ENCODE data around the gene CD2.

The CD2 gene

GRCh38 chr1:116794371-116794770 is 40.1 kb downstream of the CD2 start:
- no peak for DNase-seq (ENCODE audit: low read depth)

GRCh38 chr1:116794804-116795481 is 40.7 kb downstream of the CD2 start:
- DNase-seq (ENCODE audit: low read depth), result no peak
- H3K4me3 ChIP-seq (ENCODE audit: low read depth, low read length), result no peak overlapping the region
- no peak for TF ChIP-seq CTCF (conservative IDR thresholded peaks at IDR 0.05; ENCODE audit: low read depth, low read length)

More at GRCh38 chr1:116794371-116794770, 40.1 kb downstream of the CD2 start:
- TF ChIP-seq CTCF (conservative IDR thresholded peaks at IDR 0.05; ENCODE audit: low read depth, low read length), result no peak
- no peak overlapping the region for H3K4me3 ChIP-seq (ENCODE audit: low read depth, low read length)

DNA sequence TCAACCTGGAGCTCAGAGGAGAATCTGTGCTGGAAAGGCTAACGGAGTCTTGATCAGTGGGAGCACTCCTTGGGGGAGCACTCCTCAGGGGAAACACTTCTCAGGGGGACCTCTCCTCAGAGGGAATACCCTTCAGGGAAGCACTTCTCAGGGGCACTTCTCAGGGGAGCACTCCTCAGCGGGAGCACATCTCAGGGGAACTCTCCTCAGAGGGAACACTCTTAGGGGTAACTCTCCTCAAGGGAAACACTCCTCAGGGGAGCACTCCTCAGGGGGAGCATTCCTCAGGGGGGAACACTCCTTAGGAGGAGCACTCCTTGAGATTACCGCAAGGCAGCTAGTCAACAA is 41.2 kb downstream of the CD2 start:
- H3K4me3 ChIP-seq (ENCODE audit: low read depth, low read length), result no peak overlapping the region
- no peak for TF ChIP-seq CTCF (conservative IDR thresholded peaks at IDR 0.05; ENCODE audit: low read depth, low read length)
- DNase-seq (ENCODE audit: low read depth), result no peak

- TF ChIP-seq CTCF (conservative IDR thresholded peaks at IDR 0.05; ENCODE audit: low read depth, low read length), result no peak
- no peak overlapping the region for H3K4me3 ChIP-seq (ENCODE audit: low read depth, low read length)
- no peak for DNase-seq (ENCODE audit: low read depth)
Measured at GRCh38 chr1:116804736-116805135, 50.5 kb downstream of the CD2 start.

DNA sequence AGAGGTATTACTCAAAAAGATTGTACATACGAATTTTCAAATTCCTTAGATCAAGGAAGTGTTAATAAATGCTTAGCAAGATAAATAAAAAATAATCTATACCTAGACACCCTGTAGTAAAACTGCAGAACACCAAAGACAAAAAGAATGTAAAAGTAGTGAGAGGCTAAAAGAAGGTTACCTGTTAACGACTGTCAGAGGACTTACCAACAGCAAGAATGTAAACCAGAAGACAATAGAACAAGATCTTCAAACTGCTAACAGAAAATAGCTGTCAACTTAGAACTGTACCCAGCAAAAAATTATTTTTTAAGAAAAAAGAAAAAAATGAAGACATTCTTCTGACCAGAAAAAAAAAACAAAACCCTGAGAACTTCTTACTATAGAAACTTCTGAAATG is 51.2 kb downstream of the CD2 start:
- no peak overlapping the region for H3K4me3 ChIP-seq (ENCODE audit: low read depth, low read length)

GRCh38 chr1:116806245-116806644 is 52.0 kb downstream of the CD2 start:
- no peak for TF ChIP-seq CTCF (conservative IDR thresholded peaks at IDR 0.05; ENCODE audit: low read depth, low read length)
- no peak overlapping the region for H3K4me3 ChIP-seq (ENCODE audit: low read depth, low read length)
- DNase-seq (ENCODE audit: low read depth), result no peak

More for the DNA sequence above, 51.2 kb downstream of the CD2 start:
- DNase-seq (ENCODE audit: low read depth), result no peak
- TF ChIP-seq CTCF (conservative IDR thresholded peaks at IDR 0.05; ENCODE audit: low read depth, low read length), result no peak

- no peak for DNase-seq (ENCODE audit: low read depth)
- no peak overlapping the region for H3K4me3 ChIP-seq (ENCODE audit: low read depth, low read length)
- no peak for TF ChIP-seq CTCF (conservative IDR thresholded peaks at IDR 0.05; ENCODE audit: low read depth, low read length)
Measured at GRCh38 chr1:116806671-116807070, 52.4 kb downstream of the CD2 start.

Data from choroid plexus epithelial cell (primary cell).